GM23248 (cell line): ENCODE data around the gene CENPP. TPM values are rescaled to one million over a fixed set of nuclear protein-coding genes. Genes with fewer than 3 reads are reported as not detected.

Experiments
- DNase-seq: peaks from one replicate; pipeline ENCODE4 v3.0.0-alpha.2; 2015
- H2AFZ ChIP-seq: fragments of 200-600 bp; sonication (generic); 2 replicates; pipeline ENCODE4 v1.6.1; 2016; ENCODE audit warnings: antibody characterized with exemption
- H3F3A ChIP-seq: fragments of 200-600 bp; sonication (generic); 2 replicates; pipeline ENCODE4 v1.6.1; 2016; ENCODE audit warnings: mild to moderate bottlenecking, antibody characterized with exemption, mixed run types; ENCODE audit not compliant: insufficient read depth
- H3K27ac ChIP-seq: fragments of 200-600 bp; sonication (generic); 2 replicates; pipeline ENCODE4 v1.5.1; 2016; ENCODE audit warnings: mild to moderate bottlenecking
- H3K27me3 ChIP-seq: fragments of 200-600 bp; sonication (generic); replicated peaks from 2 replicates; pipeline ENCODE4 v1.6.1; 2016; ENCODE audit warnings: mild to moderate bottlenecking; ENCODE audit not compliant: insufficient read depth
- H3K36me3 ChIP-seq: fragments of 200-600 bp; sonication (generic); 2 replicates; pipeline ENCODE4 v1.6.1; 2016; ENCODE audit warnings: low read depth, mild to moderate bottlenecking
- H3K4me1 ChIP-seq: fragments of 200-600 bp; sonication (generic); 2 replicates; pipeline ENCODE4 v1.6.1; 2016; ENCODE audit warnings: mild to moderate bottlenecking; ENCODE audit not compliant: insufficient read depth
- H3K4me2 ChIP-seq: fragments of 200-600 bp; sonication (generic); one replicate; pipeline ENCODE4 v1.6.1; 2016; ENCODE audit warnings: mild to moderate bottlenecking; ENCODE audit not compliant: unreplicated experiment
- H3K4me3 ChIP-seq: fragments of 200-600 bp; sonication (generic); 2 replicates; pipeline ENCODE4 v1.5.1; 2016; ENCODE audit warnings: mild to moderate bottlenecking
- H3K79me2 ChIP-seq: fragments of 200-600 bp; sonication (generic); 2 replicates; pipeline ENCODE4 v1.6.1; 2016; ENCODE audit warnings: mild to moderate bottlenecking; ENCODE audit not compliant: insufficient read depth
- H3K9ac ChIP-seq: fragments of 200-600 bp; sonication (generic); 2 replicates; pipeline ENCODE4 v1.6.1; 2016; ENCODE audit warnings: mild to moderate bottlenecking
- H3K9me2 ChIP-seq: fragments of 200-600 bp; sonication (generic); 2 replicates; pipeline ENCODE4 v1.6.1; 2016; ENCODE audit warnings: mixed run types, mild to moderate bottlenecking, moderate library complexity; ENCODE audit not compliant: insufficient read depth
- H3K9me3 ChIP-seq: fragments of 200-600 bp; sonication (generic); one replicate; pipeline ENCODE4 v1.6.1; 2017; ENCODE audit warnings: low read depth
- H4K20me1 ChIP-seq: fragments of 200-600 bp; sonication (generic); 2 replicates; pipeline ENCODE4 v1.6.0; 2016; ENCODE audit not compliant: insufficient read depth
- EZH2 ChIP-seq: fragments of 200-600 bp; sonication (generic); IDR thresholded peaks from 2 replicates; pipeline ENCODE4 v1.6.1; 2018; ENCODE audit warnings: antibody characterized with exemption, mild to moderate bottlenecking; ENCODE audit not compliant: insufficient read depth, poor library complexity, severe bottlenecking
- EZH2phosphoT487 ChIP-seq: fragments of 200-600 bp; sonication (generic); IDR thresholded peaks from 2 replicates; pipeline ENCODE4 v1.6.1; 2018; ENCODE audit warnings: antibody characterized with exemption, moderate library complexity, mild to moderate bottlenecking, low read depth; ENCODE audit not compliant: insufficient read depth
- WGBS, 2 experiments: methylation state at CpG; one replicate each; pipeline ENCODE4 v1.1.6; 2015 to 2017; ENCODE audit warnings: low lambda C conversion rate in 2 of 2, low coverage in 1 of 2; ENCODE audit errors: missing lambda C conversion rate in 2 of 2; 5-methylcytosine and 5-hydroxymethylcytosine counted together
- in situ Hi-C: fragments of 300-500 bp; cut with MboI; formaldehyde crosslinking; loops from 2 replicates; pipeline ENCODE4 v1.15.0; 2020
- polyA plus RNA-seq: library from polyadenylated mRNA; unstranded; fragments of >200 nt; fragmentation: Nextera tagmentation; extraction: Ambion mirVana; gene quantifications from 2 replicates; pipeline ENCODE4 v1.2.1, GENCODE V29; 2016
- total RNA-seq: library from RNA; depleted of rRNA; stranded (reverse); fragments of >200 nt; shearing (Covaris generic); gene quantifications from 2 replicates; pipeline ENCODE4 v1.2.3, GENCODE V29; 2014

CENPP gene
- total and polyA plus RNA-seq, 2 experiments from 2014 or later: 2.5 to 7.4 TPM

DNA sequence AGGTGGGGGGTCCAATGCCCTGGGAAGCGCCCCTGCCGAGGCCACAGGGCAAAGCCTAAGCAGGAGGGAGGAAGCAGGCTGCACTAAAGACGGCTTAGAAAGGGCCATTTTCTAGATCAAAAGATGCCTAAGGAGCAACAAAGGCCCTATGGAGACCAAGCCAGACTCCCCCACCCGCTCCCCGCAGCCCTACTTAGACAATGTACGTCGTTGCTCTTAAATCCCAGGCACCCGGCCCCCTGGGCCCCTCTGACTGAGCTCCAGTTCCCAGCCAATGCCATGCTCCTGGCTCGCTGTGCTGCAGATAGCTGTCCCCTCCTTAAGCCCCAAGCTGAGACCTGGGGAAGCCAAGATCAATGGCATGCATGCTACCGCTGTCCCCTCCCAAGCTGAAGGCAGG is 333.8 kb downstream of the CENPP start:
- DNase-seq: no peak
- in situ Hi-C loops: no loop called here
- 82% methylated on average over 10 of the region's 10 CpGs for WGBS, 2 experiments

GRCh38 chr9:92660266-92660665 is 334.5 kb downstream of the CENPP start:
- no peak overlapping the region for H3K4me3 ChIP-seq
- H3K4me1 ChIP-seq: peaks cover 17% of the 10 kb centered on the region
- no peaks in the 10 kb centered on the region; the same call in 1 of the 2 replicates for H3K36me3 ChIP-seq
- no peaks in the 10 kb centered on the region for H3K9me3 ChIP-seq
- WGBS, 2 experiments: 82 to 85% methylated on average over 4 of the region's 4 CpGs
- TF ChIP-seq EZH2phosphoT487: no peak
- TF ChIP-seq EZH2: no peak
- peaks cover 9% of the 10 kb centered on the region; the same call in 1 of the 2 replicates for H3F3A ChIP-seq
- H3K4me2 ChIP-seq: no peak overlapping the region
- H3K27me3 ChIP-seq: no peaks in the 10 kb centered on the region
- H4K20me1 ChIP-seq: no peaks in the 10 kb centered on the region
- no peak overlapping the region for H3K27ac ChIP-seq
- H3K9ac ChIP-seq: no peak overlapping the region
- DNase-seq: no peak
- peaks cover 99% of the 10 kb centered on the region for H3K79me2 ChIP-seq
- H3K9me2 ChIP-seq: no peaks in the 10 kb centered on the region
- H2AFZ ChIP-seq: no peak overlapping the region
- in situ Hi-C loops: no loop called here

More for the DNA sequence above, 333.8 kb downstream of the CENPP start:
- Histone ChIP-seq H2AFZ (no peak overlapping the region), H3K27ac (no peak overlapping the region), H3K79me2 (peaks cover 99% of the 10 kb centered on the region), H3K27me3 (no peaks in the 10 kb centered on the region), H3K4me3 (no peak overlapping the region), H3K36me3 (no peaks in the 10 kb centered on the region; the same call in 1 of the 2 replicates), H3F3A (0 out of 2 replicates have a peak, but pooled peaks cover 2% of the 10 kb centered on the region), H4K20me1 (no peaks in the 10 kb centered on the region), H3K9ac (no peak overlapping the region), H3K9me3 (no peaks in the 10 kb centered on the region), H3K9me2 (no peaks in the 10 kb centered on the region), H3K4me1 (peaks cover 17% of the 10 kb centered on the region), H3K4me2 (no peak overlapping the region)
- no peak for TF ChIP-seq EZH2
- TF ChIP-seq EZH2phosphoT487: no peak

GRCh38 chr9:92661127-92661526 is 335.4 kb downstream of the CENPP start:
- H3K9me3 ChIP-seq: no peaks in the 10 kb centered on the region
- no peak overlapping the region for H3K27ac ChIP-seq
- peaks cover 99% of the 10 kb centered on the region for H3K79me2 ChIP-seq
- TF ChIP-seq EZH2phosphoT487: no peak
- no peak for TF ChIP-seq EZH2
- H3K4me3 ChIP-seq: no peak overlapping the region
- H3K9ac ChIP-seq: no peak overlapping the region
- H4K20me1 ChIP-seq: no peaks in the 10 kb centered on the region
- H3K27me3 ChIP-seq: no peaks in the 10 kb centered on the region
- H2AFZ ChIP-seq: no peak overlapping the region
- H3F3A ChIP-seq: peaks cover 15% of the 10 kb centered on the region; the same call in 1 of the 2 replicates
- DNase-seq: no peak
- 90 to 92% methylated on average over 5 of the region's 5 CpGs for WGBS, 2 experiments
- H3K36me3 ChIP-seq: peaks cover 4% of the 10 kb centered on the region; the same call in 1 of the 2 replicates
- H3K9me2 ChIP-seq: no peaks in the 10 kb centered on the region
- no peak overlapping the region for H3K4me2 ChIP-seq
- in situ Hi-C loops: no loop called here
- H3K4me1 ChIP-seq: peaks cover 22% of the 10 kb centered on the region

GRCh38 chr9:92661743-92662142 is 336.0 kb downstream of the CENPP start:
- Histone ChIP-seq H2AFZ (no peak overlapping the region), H3K27ac (no peak overlapping the region), H3K9me3 (no peaks in the 10 kb centered on the region), H3K27me3 (no peaks in the 10 kb centered on the region), H3K9me2 (no peaks in the 10 kb centered on the region), H3K4me3 (no peak overlapping the region), H4K20me1 (no peaks in the 10 kb centered on the region), H3F3A (peaks cover 15% of the 10 kb centered on the region; the same call in 1 of the 2 replicates), H3K36me3 (peaks cover 4% of the 10 kb centered on the region; the same call in 1 of the 2 replicates), H3K79me2 (peaks cover 99% of the 10 kb centered on the region), H3K9ac (no peak overlapping the region), H3K4me2 (no peak overlapping the region), H3K4me1 (peaks cover 23% of the 10 kb centered on the region)
- 79 to 81% methylated on average over 4 of the region's 4 CpGs for WGBS, 2 experiments
- TF ChIP-seq EZH2phosphoT487 (no peak), EZH2 (no peak)
- in situ Hi-C loops: no loop called here
- no peak for DNase-seq
